HCT116 (cell line): ENCODE results near the gene MACC1.

Experiments used
- ATF3 ChIP-seq: IDR thresholded peaks from 2 replicates; pipeline ENCODE4 v1.6.1; 2012
- CEBPB ChIP-seq: IDR thresholded peaks from 2 replicates; pipeline ENCODE4 v1.6.1; 2012; ENCODE audit warnings: low read depth
- CTCF ChIP-seq, 3 experiments: fragments of 200-600 bp in 1 of 3; sonication (generic) in 1 of 3; IDR thresholded peaks in 2 of 3; conservative IDR thresholded peaks in 1 of 3; 2 replicates each; pipeline ENCODE4 v1.5.1; 2012 to 2017; ENCODE audit warnings: low read depth in 2 of 3, low read length in 2 of 3, antibody characterized with exemption in 1 of 3, borderline replicate concordance in 1 of 3, control low read depth in 1 of 3, mild to moderate bottlenecking in 1 of 3, mixed read lengths in 1 of 3, mixed run types in 1 of 3, moderate library complexity in 1 of 3; ENCODE audit not compliant: insufficient read depth in 1 of 3
- EGR1 ChIP-seq: IDR thresholded peaks from 2 replicates; pipeline ENCODE4 v1.6.1; 2012; ENCODE audit warnings: low read depth
- EZH2 ChIP-seq: fragments of 200-600 bp; sonication (generic); IDR thresholded peaks from 2 replicates; pipeline ENCODE4 v1.6.1; 2017; ENCODE audit warnings: antibody characterized with exemption, mixed run types
- EZH2phosphoT487 ChIP-seq: fragments of 200-600 bp; IDR thresholded peaks from 2 replicates; pipeline ENCODE4 v1.6.1; 2018; ENCODE audit warnings: antibody characterized with exemption, borderline replicate concordance
- POLR2A ChIP-seq: IDR thresholded peaks from 2 replicates; pipeline ENCODE4 v1.7.0; 2011; ENCODE audit warnings: borderline replicate concordance; ENCODE audit not compliant: insufficient read depth, insufficient read length; ENCODE audit errors: extremely low read depth
- POLR2AphosphoS5 ChIP-seq: IDR thresholded peaks from 2 replicates; pipeline ENCODE4 v1.6.1; 2011; ENCODE audit warnings: mild to moderate bottlenecking, low read depth, low read length, moderate library complexity
- RAD21 ChIP-seq: IDR thresholded peaks from 2 replicates; pipeline ENCODE4 v1.6.1; 2012; ENCODE audit warnings: low read depth, mild to moderate bottlenecking
- REST ChIP-seq: IDR thresholded peaks from 2 replicates; pipeline ENCODE4 v1.6.1; 2012; ENCODE audit warnings: low read depth
- SIN3A ChIP-seq: IDR thresholded peaks from 2 replicates; pipeline ENCODE4 v1.6.1; 2012; ENCODE audit warnings: low read depth
- TCF7L2 ChIP-seq: IDR thresholded peaks from 2 replicates; pipeline ENCODE4 v1.7.0; 2011; ENCODE audit warnings: borderline replicate concordance, inconsistent platforms; ENCODE audit not compliant: insufficient read depth, insufficient read length; ENCODE audit errors: extremely low read depth
- ZFX ChIP-seq: fragments of 450-650 bp; IDR thresholded peaks from 2 replicates; pipeline ENCODE4 v1.6.1; 2017
- ZNF274 ChIP-seq: fragments of 200-500 bp; sonication (Bioruptor generic); IDR thresholded peaks from 2 replicates; pipeline ENCODE4 v1.6.1; 2014; ENCODE audit warnings: mild to moderate bottlenecking, low read depth, low read length, inconsistent platforms

GRCh38 chr7:20197125-20197748 lies 19.9 kb downstream of the MACC1 start:
- TF ChIP-seq CTCF (IDR thresholded peaks at IDR 0.05 in 2 of 3, conservative IDR thresholded peaks at IDR 0.05 in 1 of 3; ENCODE audit: borderline replicate concordance in 1 of 3, insufficient read depth in 1 of 3, low read depth in 2 of 3, low read length in 2 of 3) (no peak), ZNF274 (no peak), POLR2A (no peak), ZFX (no peak), POLR2AphosphoS5 (no peak), EGR1 (no peak), EZH2 (no peak), EZH2phosphoT487 (no peak), RAD21 (no peak), TCF7L2 (no peak), CEBPB (no peak), REST (no peak), SIN3A (no peak), ATF3 (no peak)
